Stimulated activated CD4-positive, alpha-beta T cell treated with anti-CD3 and anti-CD28 coated beads, Interleukin-15, amount 100 ng/mL, for 1 hour (primary cell): ENCODE data around the gene LHX8.
"Not testable (repeated sequence)": the region's sequence is repeated elsewhere in the genome, so short reads cannot be mapped to it uniquely, and the experiment has no call there.

Experiments
- DNase-seq, 2 donors: peaks; one replicate each; pipeline ENCODE4 v3.0.0-alpha.2; 2020; ENCODE audit warnings: low read depth in 1 of 2, low spot score in 1 of 2

The LHX8 gene

GRCh38 chr1:75133750-75134646, at the start of gene LHX8:
Gene LHX8 (plus strand): TSS chr1:75134388. CDS start chr1:75136615, 2,227 bp downstream.
- DNase-seq, result no peak

- DNase-seq, result no peak
These were observed 48.3 kb upstream of the LHX8 start for GRCh38 chr1:75085931-75086330.

GRCh38 chr1:75087278-75087677, 46.9 kb upstream of the LHX8 start:
- no peak for DNase-seq

GRCh38 chr1:75092141-75092540, 42.0 kb upstream of the LHX8 start:
- no peak for DNase-seq

GRCh38 chr1:75097654-75098053, 36.5 kb upstream of the LHX8 start:
- DNase-seq, result no peak

- DNase-seq, result no peak
These were observed 34.6 kb upstream of the LHX8 start for GRCh38 chr1:75099581-75099980.

- no peak for DNase-seq
These were observed 33.6 kb upstream of the LHX8 start for GRCh38 chr1:75100481-75101092.

- DNase-seq, result not testable (repeated sequence)
These were observed 21.7 kb upstream of the LHX8 start for GRCh38 chr1:75112362-75112951.

GRCh38 chr1:75115654-75116053, 18.5 kb upstream of the LHX8 start:
- DNase-seq, result no peak

- DNase-seq, result no peak
These were observed 10.4 kb upstream of the LHX8 start for GRCh38 chr1:75123756-75124155.

- DNase-seq, result no peak
These were observed 9.7 kb upstream of the LHX8 start for GRCh38 chr1:75124510-75124909.

GRCh38 chr1:75125161-75125726, 8.9 kb upstream of the LHX8 start:
- no peak for DNase-seq

GRCh38 chr1:75126611-75127101, 7.5 kb upstream of the LHX8 start:
- DNase-seq, result no peak

GRCh38 chr1:75127916-75128717, 6.1 kb upstream of the LHX8 start:
- no peak for DNase-seq

GRCh38 chr1:75129660-75129982, 4.6 kb upstream of the LHX8 start:
- no peak for DNase-seq

GRCh38 chr1:75129983-75130789, 4.0 kb upstream of the LHX8 start:
- DNase-seq, result no peak

- no peak for DNase-seq
These were observed 3.2 kb upstream of the LHX8 start for GRCh38 chr1:75130865-75131564.

GRCh38 chr1:75131565-75132241, 2.5 kb upstream of the LHX8 start:
- DNase-seq, result no peak

GRCh38 chr1:75132242-75132811, 1.9 kb upstream of the LHX8 start:
- no peak for DNase-seq
